GM19328 (cell line): ENCODE results near the gene GPER1.
"Not testable (repeated sequence)": the region's sequence is repeated elsewhere in the genome, so short reads cannot be mapped to it uniquely, and the experiment has no call there.

Experiments
- ATAC-seq: cut with Tn5 transposase; IDR thresholded peaks from one replicate; pipeline ENCODE4 v1.9.1; 2021; ENCODE audit warnings: mild to moderate bottlenecking, moderate library complexity; ENCODE audit not compliant: unreplicated experiment

GPER1 gene

GRCh38 chr7:1068013-1068412 is 19.9 kb upstream of the GPER1 start:
- no peak for ATAC-seq

- ATAC-seq, result no peak
These were observed 19.3 kb upstream of the GPER1 start for GRCh38 chr7:1068619-1069018.

DNA sequence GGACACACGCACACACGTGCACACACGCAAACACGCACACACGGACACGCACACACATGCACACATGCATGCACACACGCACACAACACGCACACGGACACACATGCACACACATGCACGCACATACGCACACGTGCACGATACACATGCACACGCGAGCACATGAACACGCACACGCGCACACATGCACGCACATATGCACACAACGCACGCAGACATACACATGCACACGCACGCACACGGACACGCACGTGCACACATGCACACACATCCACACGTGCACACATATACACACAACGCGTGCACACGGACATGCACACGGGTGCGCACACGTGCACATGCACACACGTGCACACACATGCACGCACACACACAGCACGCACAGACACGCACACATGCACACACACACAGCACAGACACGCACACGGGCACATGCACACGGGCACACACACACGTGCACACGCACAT is 17.3 kb upstream of the GPER1 start:
- ATAC-seq, result no peak

DNA sequence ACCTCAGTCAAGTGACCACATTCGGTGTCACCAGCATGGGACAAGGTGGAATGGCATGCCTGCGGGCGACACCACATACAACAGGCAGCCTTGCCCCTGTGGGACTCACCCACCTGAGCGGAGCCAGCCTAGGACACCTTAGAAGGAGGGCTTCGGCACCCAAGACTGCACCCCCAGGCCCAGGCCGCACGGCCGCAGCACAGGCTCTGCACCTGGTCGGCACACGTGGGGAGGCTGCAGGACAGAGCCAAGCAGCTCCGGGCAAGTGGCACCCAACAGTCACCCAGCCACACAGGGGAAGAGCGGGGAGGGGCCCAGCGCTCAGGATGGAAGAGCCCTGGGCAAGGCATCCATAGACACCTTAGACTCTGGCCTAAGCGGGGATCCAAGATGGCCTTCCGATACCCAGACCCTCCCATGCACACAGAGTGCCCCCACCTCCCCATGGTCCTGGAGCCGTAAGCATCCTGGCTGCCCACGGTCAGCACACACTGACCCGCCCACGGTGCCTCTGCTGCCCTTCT is 16.1 kb upstream of the GPER1 start:
- ATAC-seq, result no peak

GRCh38 chr7:1073142-1073977 is 14.6 kb upstream of the GPER1 start:
- ATAC-seq, result no peak

- not testable (repeated sequence) for ATAC-seq
These were observed 13.9 kb upstream of the GPER1 start for GRCh38 chr7:1074018-1074417.

DNA sequence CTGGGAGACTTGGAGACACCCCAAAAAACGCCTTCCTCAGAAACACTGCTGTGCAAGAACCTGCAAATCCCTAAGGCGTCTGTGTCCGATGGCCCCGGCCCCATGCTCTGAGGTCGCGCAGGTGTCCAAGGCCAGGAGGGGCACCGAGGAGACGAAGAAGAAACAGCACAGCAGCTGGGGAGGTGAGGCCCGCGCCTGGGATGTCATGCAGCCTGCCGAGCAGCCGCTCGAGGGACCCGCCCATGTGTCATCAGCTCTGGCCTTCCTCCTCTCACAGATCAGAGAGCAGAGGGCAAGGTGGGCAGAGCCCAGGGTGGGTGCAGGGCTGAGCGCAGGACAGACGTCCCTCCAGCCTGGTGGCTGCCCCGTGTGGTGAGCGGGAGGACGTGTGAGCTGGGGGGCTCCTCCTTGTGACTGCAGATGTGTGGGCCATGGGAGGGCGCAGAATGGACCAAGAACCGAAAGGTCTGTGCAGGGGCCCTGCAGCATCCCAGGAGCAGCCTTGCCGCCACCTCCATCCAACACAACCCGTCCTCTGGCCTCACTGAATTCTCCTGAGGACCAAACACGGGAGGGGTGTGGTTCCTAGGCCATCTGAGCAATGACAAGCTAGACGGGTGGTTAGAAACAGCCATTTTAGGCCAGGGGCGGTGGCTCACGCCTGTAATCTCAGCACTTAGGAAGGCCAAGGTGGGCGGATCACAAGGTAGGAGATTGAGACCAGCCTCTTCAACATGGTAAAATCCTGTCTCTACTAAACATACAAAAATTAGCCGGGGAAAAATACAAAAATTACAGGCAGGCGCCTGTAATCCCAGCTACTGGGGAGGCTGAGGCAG is 13.1 kb upstream of the GPER1 start:
- no peak for ATAC-seq

- ATAC-seq, result no peak
These were observed 11.5 kb upstream of the GPER1 start for GRCh38 chr7:1076184-1077072.

- ATAC-seq, result no peak
These were observed 9.4 kb upstream of the GPER1 start for GRCh38 chr7:1078519-1078918.

- ATAC-seq, result no peak
These were observed 8.9 kb upstream of the GPER1 start for GRCh38 chr7:1078985-1079384.

DNA sequence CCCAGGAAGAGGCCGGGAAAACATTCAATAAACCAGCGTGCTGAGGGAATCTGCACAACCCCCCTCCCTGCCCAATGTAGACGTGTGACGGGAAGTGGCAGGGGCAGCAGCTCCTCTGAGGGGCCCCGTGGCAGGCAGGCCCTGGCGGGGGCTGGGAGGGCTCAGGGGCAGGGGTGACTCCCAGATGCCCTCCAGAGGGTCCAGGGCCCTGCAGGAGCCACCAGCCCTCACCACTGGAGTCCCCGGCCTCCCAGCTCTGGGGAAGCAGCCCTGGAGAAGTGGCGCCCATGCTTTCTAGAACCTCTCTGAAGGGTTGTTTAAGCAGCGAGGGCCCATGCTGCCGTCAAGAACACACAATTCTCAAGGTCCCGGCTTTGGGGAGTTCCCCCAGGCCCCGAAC is 8.4 kb upstream of the GPER1 start:
- no peak for ATAC-seq

DNA sequence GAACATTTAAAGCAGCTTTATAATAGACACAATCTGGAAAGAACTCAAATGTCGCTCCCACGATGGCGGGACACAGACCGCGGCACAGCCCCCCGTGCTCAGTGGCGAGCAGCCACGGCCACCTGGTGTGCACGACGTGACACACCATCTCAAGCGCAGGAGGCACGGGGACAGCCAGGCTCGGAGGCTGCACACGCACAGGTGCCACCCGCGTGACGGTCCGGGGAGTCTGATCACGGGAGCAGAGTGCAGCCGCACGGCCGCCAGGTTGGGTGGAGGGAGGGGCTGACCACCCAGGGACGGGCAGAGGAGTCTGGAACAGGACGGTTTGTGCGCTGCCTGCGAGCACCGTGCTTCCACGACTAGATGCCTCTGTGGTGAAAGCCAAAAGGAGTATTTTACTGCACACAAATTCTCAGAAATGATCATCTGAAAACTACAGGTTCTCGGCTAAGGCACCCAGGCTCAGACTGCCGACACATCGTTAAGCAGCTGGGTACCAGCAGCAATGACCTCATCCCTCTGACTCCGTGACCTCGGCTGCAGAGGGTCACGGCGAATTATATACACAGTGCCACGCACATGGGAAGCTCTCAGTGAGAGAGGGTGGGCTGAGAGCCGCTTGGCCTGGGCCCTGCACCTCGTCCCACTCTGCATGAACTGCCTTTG is 7.5 kb upstream of the GPER1 start:
- no peak for ATAC-seq

DNA sequence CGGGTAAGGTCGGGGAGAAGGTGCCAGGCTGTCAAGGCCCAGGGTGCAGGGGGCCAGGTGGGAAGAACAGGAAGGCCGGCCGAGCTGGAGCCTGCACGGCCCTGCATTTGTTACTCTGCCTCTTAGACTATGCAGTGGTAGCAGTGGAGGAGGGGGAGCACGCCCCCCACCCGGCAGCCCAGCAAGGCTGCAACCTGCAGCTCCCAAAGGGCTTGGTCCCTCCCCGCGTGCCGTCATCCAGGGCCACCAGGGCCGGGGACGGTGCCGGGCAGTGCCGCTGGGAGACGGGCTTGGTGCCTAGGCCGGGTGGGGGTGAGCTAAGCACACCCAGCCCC is 7.0 kb upstream of the GPER1 start:
- ATAC-seq, result no peak

DNA sequence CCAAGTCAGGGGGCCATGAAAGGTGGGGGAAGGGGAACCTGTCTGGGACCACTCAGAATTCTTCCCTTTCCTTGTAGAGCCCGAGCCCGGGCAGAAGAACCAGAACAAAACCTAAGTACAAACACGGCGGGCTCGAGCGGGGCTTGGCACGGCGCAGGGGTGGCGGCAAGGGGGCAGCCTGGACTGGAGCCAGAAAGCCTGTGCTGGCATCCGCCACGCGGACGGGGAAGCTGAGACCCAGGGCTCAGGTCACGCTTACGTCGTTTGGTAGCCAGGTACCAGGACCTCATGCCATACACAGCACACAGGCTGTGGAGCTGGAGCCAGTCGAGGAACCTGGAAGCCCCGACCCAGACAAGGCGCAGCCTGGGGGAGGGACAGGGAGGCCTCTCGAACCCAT is 6.6 kb upstream of the GPER1 start:
- ATAC-seq, result no peak

DNA sequence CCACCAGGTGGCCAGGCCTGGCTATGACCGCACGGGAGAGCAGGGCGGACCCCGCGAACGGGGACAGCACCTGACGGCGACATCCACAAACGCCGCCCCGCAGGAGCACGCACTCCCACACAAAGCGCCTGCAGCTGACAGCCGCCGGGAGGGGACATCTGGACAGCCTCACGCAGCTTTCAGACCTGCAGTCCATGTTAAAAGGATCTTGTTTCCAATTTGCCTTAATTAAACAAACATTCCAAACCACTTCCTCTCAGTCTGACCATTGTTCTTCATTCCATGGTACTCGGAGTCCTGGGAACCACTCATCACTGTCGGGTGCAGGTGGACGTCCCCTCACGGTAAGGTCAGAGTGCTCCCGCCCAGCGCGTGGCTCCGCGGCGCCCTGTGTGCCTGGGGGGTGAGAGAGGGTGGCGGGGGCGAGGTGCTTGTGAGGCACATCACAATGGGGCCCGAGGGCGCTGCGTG is 5.9 kb upstream of the GPER1 start:
- no peak for ATAC-seq

DNA sequence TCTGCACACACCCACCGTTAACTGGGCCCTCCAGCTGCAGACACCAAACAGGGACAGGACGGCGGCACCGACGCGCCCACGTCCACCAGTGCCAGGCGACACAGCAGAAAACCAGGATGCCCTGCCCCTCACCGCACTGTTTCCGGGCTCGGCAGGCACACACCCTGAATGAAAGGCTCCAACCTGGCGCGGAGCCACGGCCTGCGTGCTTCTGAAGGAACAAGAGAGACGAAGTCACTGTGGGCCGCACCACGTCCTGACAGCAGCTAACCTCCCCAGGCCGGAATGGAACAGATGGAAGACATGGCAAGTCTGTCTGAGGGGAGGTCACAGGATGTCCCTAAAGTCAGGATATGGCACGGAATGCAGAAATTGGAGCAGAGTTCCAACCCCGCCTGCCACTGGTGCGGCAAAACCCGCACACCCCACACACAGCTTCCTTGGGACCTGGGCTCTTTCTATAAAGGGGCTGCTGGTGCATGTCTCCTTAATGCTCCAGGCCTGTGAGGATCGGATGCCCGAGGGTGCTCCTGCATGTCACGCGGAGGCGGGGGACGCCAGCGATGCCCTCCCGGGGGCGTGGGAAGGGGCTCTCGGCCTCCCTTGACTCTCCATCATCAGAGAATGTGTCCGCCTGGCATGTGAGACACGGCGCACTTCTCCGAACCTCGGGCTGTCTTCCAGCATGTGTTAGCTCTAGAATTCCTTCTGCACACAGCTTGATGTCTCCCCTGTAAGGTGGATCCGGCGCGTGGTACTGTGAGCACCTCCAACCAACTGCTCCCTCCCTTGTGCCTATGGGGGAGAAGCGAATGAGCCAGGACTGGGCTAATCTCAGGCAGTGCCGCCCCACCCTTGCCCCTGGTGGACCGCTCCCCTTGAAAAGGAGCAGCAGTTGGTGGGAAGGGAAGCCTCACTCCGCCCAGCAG is 3.9 kb upstream of the GPER1 start:
- ATAC-seq, result no peak

DNA sequence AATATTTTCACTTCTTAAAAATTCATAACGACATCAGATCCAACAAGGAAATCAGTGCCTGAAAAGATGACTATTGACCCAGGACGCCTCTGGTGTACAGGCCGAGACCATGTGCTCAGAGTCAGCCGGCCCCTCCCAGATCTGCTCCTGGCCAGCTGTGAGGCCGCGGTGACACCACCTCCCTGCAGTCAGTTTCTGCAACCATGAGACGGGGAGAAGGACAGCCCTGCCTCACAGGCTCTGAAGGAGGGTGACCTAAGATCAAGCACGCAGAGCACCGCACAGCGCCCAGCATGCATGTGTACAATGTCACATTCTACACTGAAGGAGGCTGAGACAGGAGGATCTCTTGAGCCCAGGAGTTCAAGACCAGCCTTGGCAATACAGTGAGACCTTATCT is 2.6 kb upstream of the GPER1 start:
- no peak for ATAC-seq

DNA sequence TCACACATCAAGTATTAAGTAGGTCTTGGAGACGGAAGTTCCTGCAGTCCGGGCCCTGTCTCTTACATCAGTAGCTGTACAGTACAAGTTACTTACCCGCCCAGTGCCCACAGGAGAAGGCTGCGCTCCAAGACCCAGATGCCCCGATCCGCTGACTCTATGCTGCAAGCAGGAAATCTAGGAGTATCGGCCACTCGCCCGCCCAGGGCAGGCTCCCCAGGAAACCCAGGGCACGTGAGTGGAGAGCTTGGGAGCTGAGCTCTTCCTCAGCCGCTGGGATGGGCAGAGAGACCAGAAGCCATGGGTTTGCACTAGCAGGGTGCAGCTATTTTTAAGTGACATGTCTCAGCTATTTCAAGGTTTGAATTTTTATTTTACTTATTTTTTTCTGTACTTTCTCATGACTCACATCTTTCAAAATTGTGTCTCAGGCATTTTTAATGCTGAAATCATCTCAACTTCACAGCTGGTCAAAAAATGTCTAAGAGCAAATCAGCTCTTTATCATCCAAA is 1.9 kb upstream of the GPER1 start:
- no peak for ATAC-seq
